CD4-positive, alpha-beta T cell treated with Interferon gamma for 1 hour (primary cell): Measurements from ENCODE around the gene MR1.

ENCODE experiments used
- DNase-seq: peaks from one replicate; pipeline ENCODE4 v3.0.0-alpha.2; 2020

The MR1 gene

GRCh38 chr1:181092883-181093458 is 59.2 kb downstream of the MR1 start:
- DNase-seq, result no peak

GRCh38 chr1:181094416-181095212 is 60.8 kb downstream of the MR1 start:
- DNase-seq, result no peak

- DNase-seq, result no peak
Measured at GRCh38 chr1:181095260-181095659, 61.5 kb downstream of the MR1 start.

GRCh38 chr1:181095763-181096184 is 62.0 kb downstream of the MR1 start:
- DNase-seq, result no peak

- no peak for DNase-seq
Measured at GRCh38 chr1:181097242-181097641, 63.5 kb downstream of the MR1 start.

- DNase-seq, result no peak
Measured at GRCh38 chr1:181099152-181100014, 65.6 kb downstream of the MR1 start.

- DNase-seq, result no peak
Measured at GRCh38 chr1:181100015-181100905, 66.5 kb downstream of the MR1 start.

GRCh38 chr1:181100934-181101333 is 67.2 kb downstream of the MR1 start:
- DNase-seq, result no peak

- no peak for DNase-seq
Measured at GRCh38 chr1:181101581-181102226, 67.9 kb downstream of the MR1 start.

- DNase-seq, result no peak
Measured at GRCh38 chr1:181102841-181103240, 69.1 kb downstream of the MR1 start.

GRCh38 chr1:181103399-181103798 is 69.6 kb downstream of the MR1 start:
- DNase-seq, result no peak

GRCh38 chr1:181104042-181104789 is 70.4 kb downstream of the MR1 start:
- no peak for DNase-seq

- DNase-seq, result peak; percentile 64
Measured at GRCh38 chr1:181104790-181105133, 71.0 kb downstream of the MR1 start.

GRCh38 chr1:181105134-181106021 is 71.6 kb downstream of the MR1 start:
- DNase-seq, result peak; percentile 95

GRCh38 chr1:181106022-181106312 is 72.2 kb downstream of the MR1 start:
- DNase-seq, result no peak

- DNase-seq, result no peak
Measured at GRCh38 chr1:181106479-181106878, 72.7 kb downstream of the MR1 start.

GRCh38 chr1:181107711-181108110 is 73.9 kb downstream of the MR1 start:
- no peak for DNase-seq

GRCh38 chr1:181108304-181108867 is 74.6 kb downstream of the MR1 start:
- DNase-seq, result no peak

- no peak for DNase-seq
Measured at GRCh38 chr1:181110013-181110412, 76.2 kb downstream of the MR1 start.
